GM21515 (cell line): ENCODE data around the gene ATE1.
A peak's percentile ranks its signal among the peaks of the same experiment; 100 is the strongest.

Source experiments
- ATAC-seq: cut with Tn5 transposase; IDR thresholded peaks from one replicate; pipeline ENCODE4 v1.9.1; 2021; ENCODE audit not compliant: unreplicated experiment

Gene ATE1

GRCh38 chr10:121880895-121881294 lies 46.9 kb downstream of the ATE1 start:
- ATAC-seq = no peak

- no peak for ATAC-seq
Observed at GRCh38 chr10:121879476-121879875, 48.4 kb downstream of the ATE1 start.

- no peak for ATAC-seq
Observed at GRCh38 chr10:121873236-121873635, 54.6 kb downstream of the ATE1 start.

GRCh38 chr10:121870413-121870812 lies 57.4 kb downstream of the ATE1 start:
- ATAC-seq = no peak

GRCh38 chr10:121865554-121865953 lies 62.3 kb downstream of the ATE1 start:
- no peak for ATAC-seq

GRCh38 chr10:121864653-121865052 lies 63.2 kb downstream of the ATE1 start:
- ATAC-seq = no peak

GRCh38 chr10:121864168-121864567 lies 63.7 kb downstream of the ATE1 start:
- ATAC-seq = no peak

- no peak for ATAC-seq
Observed at GRCh38 chr10:121862649-121863048, 65.2 kb downstream of the ATE1 start.

- ATAC-seq = no peak
Observed at GRCh38 chr10:121862042-121862441, 65.8 kb downstream of the ATE1 start.

GRCh38 chr10:121860810-121861209 lies 67.0 kb downstream of the ATE1 start:
- ATAC-seq = no peak

GRCh38 chr10:121854809-121855445 lies 72.9 kb downstream of the ATE1 start:
- no peak for ATAC-seq

- no peak for ATAC-seq
Observed at GRCh38 chr10:121853950-121854349, 73.9 kb downstream of the ATE1 start.

- ATAC-seq = no peak
Observed at GRCh38 chr10:121851786-121852185, 76.0 kb downstream of the ATE1 start.

GRCh38 chr10:121848082-121848481 lies 79.7 kb downstream of the ATE1 start:
- ATAC-seq = no peak

GRCh38 chr10:121846555-121846954 lies 81.3 kb downstream of the ATE1 start:
- ATAC-seq = no peak

- peak; percentile 47 for ATAC-seq
Observed at GRCh38 chr10:121845044-121845784, 82.6 kb downstream of the ATE1 start.

- ATAC-seq = no peak
Observed at GRCh38 chr10:121844537-121844936, 83.3 kb downstream of the ATE1 start.

GRCh38 chr10:121843379-121843778 lies 84.5 kb downstream of the ATE1 start:
- ATAC-seq = no peak

- no peak for ATAC-seq
Observed at GRCh38 chr10:121841862-121842261, 86.0 kb downstream of the ATE1 start.

- ATAC-seq = no peak
Observed at GRCh38 chr10:121838931-121839330, 88.9 kb downstream of the ATE1 start.

- ATAC-seq = no peak
Observed at GRCh38 chr10:121838149-121838548, 89.7 kb downstream of the ATE1 start.

- no peak for ATAC-seq
Observed at GRCh38 chr10:121836171-121836570, 91.7 kb downstream of the ATE1 start.

GRCh38 chr10:121835376-121835775 lies 92.5 kb downstream of the ATE1 start:
- no peak for ATAC-seq
